ENCODE results near the gene CLCN2. TPM values are rescaled to one million over a fixed set of nuclear protein-coding genes. Genes with fewer than 3 reads are reported as not detected.

The CLCN2 gene
- total RNA-seq, 1 experiment from 2014 or later = 4.5 TPM

- H3K36me3 Mint-ChIP-seq (ENCODE audit: insufficient read depth, unreplicated experiment) = peaks cover 43% of the 10 kb centered on the region
Measured at GRCh38 chr3:184362668-184363546, 1.5 kb upstream of the CLCN2 start.

GRCh38 chr3:184361932-184362667 is 695 bp upstream of the CLCN2 start:
- ChIA-PET CTCF (interaction anchor here (1.0 to 3.5 kb wide), 5 partner anchors 9 to 179 kb away, joined by 3 to 12 read pairs (median 4); partner anchors contain the start of gene FAM131A), POLR2A (interaction anchor here (0.6 to 4.1 kb wide), 21 partner anchors 10 to 1290 kb away, joined by 3 to 18 read pairs (median 4); partner anchors contain the start of genes FAM131A and PSMD2)
- Mint-ChIP-seq H3K4me3 (ENCODE audit: unreplicated experiment) (peak overlapping the region; percentile 93), H3K36me3 (ENCODE audit: insufficient read depth, unreplicated experiment) (peaks cover 35% of the 10 kb centered on the region), H3K27me3 (ENCODE audit: insufficient read depth, unreplicated experiment) (no peaks in the 10 kb centered on the region), H3K27ac (ENCODE audit: low read depth, unreplicated experiment) (peak overlapping the region; percentile 89), H3K9me3 (ENCODE audit: unreplicated experiment) (no peaks in the 10 kb centered on the region), H3K4me1 (ENCODE audit: insufficient read depth, unreplicated experiment) (peaks cover 27% of the 10 kb centered on the region)
- TSS peak; percentile 50 for BruUV-seq (replicated peaks)
- intact Hi-C loops (cut with micrococcal nuclease) = loop anchor here (2.0 kb wide), 1 partner anchor 47 kb away; the partner anchor contains the start of gene EIF4G1
- DNase-seq (ENCODE audit: unreplicated experiment) = peak; percentile 75
- TF ChIP-seq, protein P1, sequence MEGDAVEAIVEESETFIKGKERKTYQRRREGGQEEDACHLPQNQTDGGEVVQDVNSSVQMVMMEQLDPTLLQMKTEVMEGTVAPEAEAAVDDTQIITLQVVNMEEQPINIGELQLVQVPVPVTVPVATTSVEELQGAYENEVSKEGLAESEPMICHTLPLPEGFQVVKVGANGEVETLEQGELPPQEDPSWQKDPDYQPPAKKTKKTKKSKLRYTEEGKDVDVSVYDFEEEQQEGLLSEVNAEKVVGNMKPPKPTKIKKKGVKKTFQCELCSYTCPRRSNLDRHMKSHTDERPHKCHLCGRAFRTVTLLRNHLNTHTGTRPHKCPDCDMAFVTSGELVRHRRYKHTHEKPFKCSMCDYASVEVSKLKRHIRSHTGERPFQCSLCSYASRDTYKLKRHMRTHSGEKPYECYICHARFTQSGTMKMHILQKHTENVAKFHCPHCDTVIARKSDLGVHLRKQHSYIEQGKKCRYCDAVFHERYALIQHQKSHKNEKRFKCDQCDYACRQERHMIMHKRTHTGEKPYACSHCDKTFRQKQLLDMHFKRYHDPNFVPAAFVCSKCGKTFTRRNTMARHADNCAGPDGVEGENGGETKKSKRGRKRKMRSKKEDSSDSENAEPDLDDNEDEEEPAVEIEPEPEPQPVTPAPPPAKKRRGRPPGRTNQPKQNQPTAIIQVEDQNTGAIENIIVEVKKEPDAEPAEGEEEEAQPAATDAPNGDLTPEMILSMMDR (IDR thresholded peaks at IDR 0.05; ENCODE audit: unreplicated experiment) = no peak

More at GRCh38 chr3:184362668-184363546, 1.5 kb upstream of the CLCN2 start:
- Mint-ChIP-seq H3K27ac (ENCODE audit: low read depth, unreplicated experiment) (peak overlapping the region; percentile 89), H3K27me3 (ENCODE audit: insufficient read depth, unreplicated experiment) (no peaks in the 10 kb centered on the region), H3K9me3 (ENCODE audit: unreplicated experiment) (no peaks in the 10 kb centered on the region), H3K4me1 (ENCODE audit: insufficient read depth, unreplicated experiment) (peaks cover 27% of the 10 kb centered on the region), H3K4me3 (ENCODE audit: unreplicated experiment) (peak overlapping the region; percentile 93)
- intact Hi-C loops (cut with micrococcal nuclease) = loop anchor here (2.0 kb wide), 1 partner anchor 48 kb away; the partner anchor contains the start of gene EIF4G1
- TF ChIP-seq, protein P1 (IDR thresholded peaks at IDR 0.05; ENCODE audit: unreplicated experiment) = peak; percentile 45
- POLR2A ChIA-PET = interaction anchor here (0.9 to 4.1 kb wide), 14 partner anchors 9 to 427 kb away, joined by 3 to 18 read pairs (median 6); partner anchors contain the start of genes FAM131A and PSMD2
- no TSS peak for BruUV-seq (replicated peaks)
- CTCF ChIA-PET = interaction anchor here (0.6 to 3.5 kb wide), 9 partner anchors 8 to 179 kb away, joined by 3 to 12 read pairs (median 4); partner anchors contain the start of gene FAM131A
- peak; percentile 98 for DNase-seq (ENCODE audit: unreplicated experiment)

DNA sequence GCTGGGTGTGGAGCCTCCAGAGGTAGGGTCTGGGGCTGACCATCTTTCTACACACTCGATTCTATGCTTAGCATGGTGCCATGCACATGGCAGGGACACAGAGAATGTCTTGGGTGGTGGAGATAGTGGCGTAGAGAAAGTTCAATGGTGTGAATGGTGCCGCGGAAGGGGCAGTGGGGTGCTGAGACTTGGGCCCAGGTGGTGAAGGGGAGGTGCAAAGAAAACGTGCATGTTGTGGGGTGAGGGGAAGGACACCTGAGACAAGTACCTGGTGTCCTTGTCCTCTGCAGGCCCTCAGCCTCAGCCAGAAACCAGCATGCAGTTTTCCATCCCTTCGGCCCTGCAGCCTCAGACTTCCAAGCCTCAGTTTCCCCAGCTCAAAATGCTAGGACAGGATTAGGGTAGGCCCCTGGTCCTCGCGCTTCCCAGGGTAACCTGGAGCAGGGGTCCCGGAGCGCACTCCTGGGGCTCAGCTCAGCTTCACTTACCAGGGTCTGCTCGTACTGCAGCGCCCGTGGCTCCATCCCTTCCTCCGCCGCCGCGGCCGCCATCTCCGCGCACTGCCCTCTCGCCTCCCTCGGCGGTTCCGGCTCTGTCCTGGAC is 375 bp downstream of the CLCN2 start:
- intact Hi-C loops (cut with micrococcal nuclease) = no loop called here
- peak overlapping the region; percentile 39 for H3K27ac Mint-ChIP-seq (ENCODE audit: low read depth, unreplicated experiment)

More for the DNA sequence above, 375 bp downstream of the CLCN2 start:
- no peaks in the 10 kb centered on the region for H3K9me3 Mint-ChIP-seq (ENCODE audit: unreplicated experiment)
- TF ChIP-seq, protein P1 (IDR thresholded peaks at IDR 0.05; ENCODE audit: unreplicated experiment) = no peak
- H3K4me3 Mint-ChIP-seq (ENCODE audit: unreplicated experiment) = peak overlapping the region; percentile 93
- no peaks in the 10 kb centered on the region for H3K27me3 Mint-ChIP-seq (ENCODE audit: insufficient read depth, unreplicated experiment)
- peaks cover 27% of the 10 kb centered on the region for H3K4me1 Mint-ChIP-seq (ENCODE audit: insufficient read depth, unreplicated experiment)
- ChIA-PET CTCF (interaction anchor here (1.1 to 1.2 kb wide), 2 partner anchors 8 to 24 kb away, joined by 3 to 5 read pairs; partner anchors contain the start of gene FAM131A), POLR2A (interaction anchor here (0.9 to 4.1 kb wide), 10 partner anchors 10 to 405 kb away, joined by 3 to 18 read pairs (median 6); no protein-coding TSS in a partner anchor)
- DNase-seq (ENCODE audit: unreplicated experiment) = no peak
- H3K36me3 Mint-ChIP-seq (ENCODE audit: insufficient read depth, unreplicated experiment) = peaks cover 24% of the 10 kb centered on the region
- no TSS peak for BruUV-seq (replicated peaks)
